HK-2 (cell line): Measurements from ENCODE around the gene HAO2.
"Not testable (repeated sequence)": the region's sequence is repeated elsewhere in the genome, so short reads cannot be mapped to it uniquely, and the experiment has no call there.

ENCODE experiments used
- DNase-seq: peaks from one replicate; pipeline ENCODE4 v3.0.0-alpha.2; 2018; ENCODE audit not compliant: unreplicated experiment

HAO2 gene

DNA sequence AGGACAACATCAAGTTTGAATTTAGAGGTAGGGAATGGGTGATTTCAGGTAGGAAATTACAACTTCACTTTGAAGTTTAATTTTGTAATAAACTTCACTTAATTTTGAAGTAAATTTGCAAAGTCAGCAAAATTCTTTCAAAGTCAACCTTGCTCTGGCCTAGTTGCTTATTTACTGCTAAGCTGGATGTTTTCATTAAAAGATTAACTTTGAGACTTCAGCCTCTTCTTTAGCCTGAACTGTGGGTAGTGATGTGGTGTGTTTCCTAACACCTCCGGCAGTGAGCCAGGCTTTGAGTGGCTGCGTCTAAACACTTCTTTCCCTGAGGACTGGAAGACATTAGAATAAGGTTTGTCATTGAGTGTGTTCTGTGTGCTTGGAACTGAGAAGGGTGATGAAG lies at the start of gene HAO2:
HAO2 (plus strand) TSS at position 232 of the 400 bp plus-strand sequence. CDS start 12,301 bp downstream, outside the sequence.
- no peak for DNase-seq

DNA sequence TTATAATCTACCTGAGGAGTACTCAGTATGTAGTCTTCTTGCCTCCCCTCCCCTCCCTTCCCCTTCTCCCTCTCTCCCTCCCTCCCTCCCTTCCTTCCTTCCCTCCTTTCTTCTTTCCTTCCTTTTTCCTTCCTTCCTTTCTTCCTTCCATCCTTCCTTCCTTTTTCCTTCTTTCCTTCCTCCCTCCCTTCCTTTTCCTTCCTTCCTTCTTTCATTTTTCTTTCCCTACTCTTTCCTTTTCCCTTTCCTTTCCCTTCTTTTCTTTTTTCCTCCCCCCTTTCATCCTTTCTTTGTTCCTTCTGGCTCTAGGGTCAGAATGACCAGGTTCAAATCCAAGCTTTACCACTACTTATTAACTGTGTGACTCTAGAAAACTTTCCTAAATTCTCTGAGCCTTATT lies 48.5 kb upstream of the HAO2 start:
- no peak for DNase-seq

DNA sequence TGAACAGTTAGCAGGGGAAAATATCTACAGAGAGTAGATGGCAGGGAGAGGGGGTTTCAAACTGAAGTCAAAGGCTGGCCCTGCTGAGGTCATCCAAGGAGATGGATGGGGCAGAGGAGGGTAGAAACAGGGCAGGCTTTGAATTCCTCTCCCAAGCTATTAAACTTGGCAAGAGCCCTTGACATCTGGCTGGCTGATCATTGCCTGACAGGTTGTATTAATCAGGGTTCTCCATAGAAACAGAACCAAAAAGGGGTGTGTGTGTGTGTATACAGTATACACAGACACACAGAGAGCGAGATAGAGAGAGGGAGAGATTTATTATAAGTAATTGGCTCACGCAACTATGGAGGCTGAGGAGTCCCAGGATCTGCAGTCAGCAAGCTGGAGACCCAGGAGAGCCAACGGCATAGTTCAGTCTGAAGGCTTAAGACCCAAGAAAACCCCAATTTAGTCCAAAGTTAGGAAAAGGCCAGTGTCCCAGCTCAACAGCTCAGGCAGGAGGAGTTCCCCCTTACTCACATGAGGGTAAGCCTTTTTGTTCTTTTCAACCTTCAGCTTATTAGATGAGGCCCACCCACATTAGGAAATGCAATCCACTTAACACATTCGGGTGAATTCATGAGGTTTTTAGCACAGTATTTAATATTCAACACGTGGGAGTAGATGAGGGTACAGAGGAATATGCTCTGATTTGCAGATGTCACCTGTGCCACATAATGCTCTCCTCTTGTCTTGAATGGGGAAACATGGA lies 46.7 kb upstream of the HAO2 start:
- DNase-seq: no peak

DNA sequence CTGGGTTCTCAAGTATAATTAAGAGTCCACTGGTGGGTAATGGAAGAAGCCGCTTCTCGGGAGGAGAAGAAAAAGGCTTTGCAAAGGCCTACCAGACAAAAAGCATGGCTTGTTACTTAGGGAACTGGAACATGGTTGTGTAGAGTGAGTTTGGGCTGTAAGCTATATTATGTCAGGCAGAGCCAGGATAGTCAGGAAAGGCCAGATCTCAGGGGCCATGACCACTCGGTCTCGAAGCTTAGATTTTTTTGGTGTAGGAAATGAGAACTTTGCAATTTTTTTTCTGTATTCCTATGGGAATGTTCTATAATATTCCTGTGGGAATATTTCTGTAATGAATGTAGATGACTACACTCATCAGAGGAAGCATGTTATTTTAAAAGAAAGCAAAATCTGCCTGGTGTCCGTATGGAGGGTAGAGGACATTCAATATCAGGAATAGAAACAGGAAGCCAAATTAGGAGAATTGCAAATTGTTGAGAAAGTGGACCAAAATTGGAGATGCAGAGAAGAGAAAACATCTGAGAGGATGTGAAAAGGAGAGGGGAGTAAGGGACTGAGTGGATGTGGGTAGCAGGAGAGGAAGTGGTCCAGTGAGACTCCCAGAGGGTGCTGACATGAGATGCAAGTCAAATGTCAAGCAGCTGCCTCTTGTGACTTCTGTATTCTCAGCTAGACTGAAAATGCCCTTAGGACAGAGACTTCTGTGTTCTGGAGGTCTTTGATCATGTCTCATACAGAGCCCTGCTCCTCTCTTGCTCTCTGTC lies 45.2 kb upstream of the HAO2 start:
- no peak for DNase-seq

DNA sequence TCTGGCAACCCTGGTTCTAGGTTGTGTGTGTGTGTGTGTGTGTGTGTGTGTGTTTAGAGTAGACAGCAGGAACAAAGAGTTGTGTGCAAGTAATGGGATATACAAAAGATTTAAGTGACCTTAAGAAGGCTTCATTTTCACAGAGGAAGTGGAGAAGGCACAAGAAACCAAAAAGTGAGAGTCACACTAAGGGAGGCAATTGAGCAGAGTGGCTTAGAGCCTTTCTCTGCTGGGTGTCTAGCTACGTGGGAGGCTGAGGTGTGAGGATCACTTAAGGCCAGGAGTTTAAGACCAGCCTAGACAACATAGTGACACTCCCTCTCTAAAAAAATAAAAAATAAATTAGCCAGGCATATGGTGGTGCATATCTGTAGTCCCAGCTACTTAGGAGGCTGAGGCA lies 44.4 kb upstream of the HAO2 start:
- no peak for DNase-seq

DNA sequence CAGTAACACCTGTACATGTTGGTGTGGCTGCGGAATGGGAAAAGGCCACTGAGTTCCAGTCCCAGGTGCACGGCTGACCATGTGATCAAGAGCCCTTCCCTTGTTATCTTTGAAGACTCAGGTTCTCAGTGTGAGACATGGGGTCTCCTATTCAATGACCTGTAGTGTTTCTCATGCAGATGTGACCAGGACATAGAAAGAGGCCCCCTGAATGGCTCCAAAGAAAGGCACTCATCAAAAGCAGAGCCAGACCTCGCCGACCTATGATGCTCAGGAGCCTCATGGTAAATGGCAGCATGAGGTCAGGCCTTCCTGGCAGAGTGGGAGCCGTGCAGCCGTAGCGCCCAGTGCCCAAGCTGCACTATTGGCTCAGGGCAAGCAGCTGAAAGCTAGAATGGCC lies 42.3 kb upstream of the HAO2 start:
- DNase-seq: no peak

DNA sequence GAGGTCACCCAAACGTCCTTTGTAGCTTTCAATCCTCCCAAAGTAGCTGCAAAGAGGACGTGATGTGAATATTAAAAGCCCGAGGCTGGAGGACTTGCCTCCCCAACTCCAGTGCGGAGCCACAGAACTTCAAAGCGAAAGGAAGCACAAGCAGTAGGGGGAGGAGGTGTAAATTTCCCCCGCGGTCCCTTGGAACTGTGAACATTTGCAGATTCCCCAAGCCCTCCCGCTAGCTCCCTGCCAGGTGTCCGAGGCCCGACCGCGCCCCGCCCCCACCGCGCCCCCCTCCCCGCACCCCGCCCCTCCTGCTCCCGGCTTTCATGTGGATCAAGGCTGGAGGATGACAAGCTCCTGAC lies 41.5 kb upstream of the HAO2 start:
- DNase-seq: no peak

DNA sequence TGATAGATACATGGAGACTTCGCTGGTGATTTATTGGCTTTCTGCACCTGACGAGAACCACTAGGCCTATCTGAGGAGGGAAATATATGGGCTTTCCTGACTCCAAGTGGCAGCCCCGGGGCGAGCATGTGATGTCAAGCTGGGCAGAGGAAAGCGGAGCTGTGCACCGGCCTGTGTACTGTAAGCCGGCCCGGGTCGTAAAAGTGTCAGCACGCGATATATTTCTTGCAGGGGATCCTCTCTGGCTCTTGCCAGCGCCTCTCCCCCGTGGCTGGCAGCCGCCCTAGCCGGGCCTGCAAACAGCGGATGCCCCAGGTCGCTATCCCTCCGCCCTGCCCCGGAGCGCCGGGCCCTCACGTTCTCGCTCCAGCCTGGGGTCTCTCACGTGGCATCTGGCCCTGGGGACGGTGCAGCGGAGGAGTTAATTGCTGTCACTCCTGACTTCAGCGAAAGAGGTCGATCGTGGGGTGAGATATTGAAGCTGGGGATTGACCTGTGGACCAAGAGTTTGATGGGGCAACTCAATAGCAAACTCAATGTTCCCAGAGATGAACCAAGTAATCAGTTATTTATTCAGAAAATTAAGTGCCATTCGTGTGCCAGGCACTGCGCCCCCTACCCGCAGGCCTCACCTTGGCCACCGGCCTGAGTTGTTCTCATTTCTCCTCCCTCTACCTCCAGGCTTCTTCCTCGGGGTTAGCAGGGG lies 41.0 kb upstream of the HAO2 start:
- peak; percentile 21 for DNase-seq

DNA sequence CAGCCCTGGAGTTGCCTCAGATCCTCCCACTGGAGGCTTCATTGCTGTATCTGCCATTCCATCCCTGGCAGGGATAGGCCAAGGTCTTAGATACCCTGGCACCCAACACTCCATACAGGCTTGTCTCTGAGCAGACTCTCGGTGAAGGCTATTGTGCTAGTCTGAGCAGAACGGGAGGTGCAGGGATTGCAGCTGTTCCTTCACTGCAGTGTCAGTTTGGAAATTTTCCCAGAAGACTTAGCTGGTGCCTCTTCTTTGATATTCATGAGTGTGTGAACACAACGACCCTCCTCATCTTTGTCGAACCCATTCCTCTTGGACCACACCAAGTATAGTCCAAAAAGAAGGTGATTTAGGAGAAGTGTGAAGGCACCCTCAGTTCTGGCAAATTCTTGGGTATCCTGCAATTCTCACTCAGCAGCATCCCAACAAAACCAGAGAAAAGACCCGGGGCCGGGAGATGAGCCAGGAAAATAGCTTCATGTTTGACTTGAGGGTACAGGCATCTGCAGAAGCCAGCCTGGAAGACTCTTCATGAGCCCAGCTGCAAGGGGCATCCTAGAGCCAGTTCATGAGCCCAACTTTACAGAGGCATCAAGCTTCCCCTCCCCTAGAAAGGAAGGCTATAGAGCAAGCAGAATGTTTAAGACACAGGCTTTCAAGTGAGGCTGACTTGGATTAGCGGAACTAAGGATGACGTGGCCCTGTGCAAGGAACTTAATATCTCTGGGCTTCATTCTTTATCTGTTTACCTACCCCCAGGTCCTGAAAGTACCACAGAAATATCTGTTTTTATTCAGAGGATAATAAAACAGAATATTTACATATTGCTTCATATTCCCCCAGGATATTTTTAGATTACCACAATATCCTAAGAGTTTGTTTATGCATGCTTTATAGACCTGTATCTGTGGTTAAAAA lies 38.8 kb upstream of the HAO2 start:
- DNase-seq: no peak

DNA sequence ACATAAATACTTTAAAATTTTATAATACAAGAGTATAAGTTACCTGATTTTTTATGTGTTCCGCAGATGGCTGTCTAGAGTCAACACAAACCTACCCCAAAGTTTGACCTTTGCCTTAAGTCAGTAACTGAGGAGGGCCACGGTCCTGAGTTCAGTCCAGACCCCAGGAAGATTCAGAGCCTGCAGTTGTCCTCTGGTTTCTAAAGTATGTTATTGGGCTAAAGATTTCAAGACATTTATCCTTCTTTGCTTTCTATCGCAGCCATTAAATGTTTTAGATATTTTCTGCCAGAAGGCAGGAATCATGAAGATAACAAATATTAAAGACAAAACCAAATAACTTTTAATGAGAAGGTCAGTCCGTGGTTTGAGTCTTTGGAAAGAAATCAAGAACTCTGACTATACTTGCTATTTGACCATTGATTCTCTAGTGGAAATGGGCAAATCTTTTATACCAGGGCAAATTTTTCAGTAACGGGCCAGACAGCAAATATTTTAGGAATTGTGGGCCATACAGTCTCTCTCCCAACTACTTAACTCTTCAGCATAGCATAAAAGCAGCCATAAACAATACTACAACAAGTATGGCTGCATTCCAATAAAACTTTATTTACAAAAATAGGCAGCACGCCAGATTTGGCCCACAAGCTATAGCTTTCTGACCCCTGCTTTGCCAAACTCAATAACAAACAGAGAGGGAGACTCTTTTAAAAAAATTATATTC lies 38.0 kb upstream of the HAO2 start:
- no peak for DNase-seq

DNA sequence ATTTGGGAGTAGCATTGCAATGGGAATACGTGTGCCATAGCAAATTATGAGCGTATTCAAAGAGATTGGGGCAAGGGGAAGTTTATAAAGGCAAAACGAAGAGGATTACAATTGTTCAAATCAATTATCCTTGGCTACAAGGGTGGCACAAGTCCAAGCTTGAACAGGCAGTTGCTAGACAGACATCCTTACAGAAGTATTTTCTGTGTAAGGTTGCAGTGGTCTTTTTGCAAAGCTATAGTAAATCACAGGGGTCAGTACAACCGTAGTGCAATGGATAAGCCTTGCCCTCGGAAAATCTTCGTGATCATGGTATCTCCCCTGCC lies 37.4 kb upstream of the HAO2 start:
- DNase-seq: no peak

DNA sequence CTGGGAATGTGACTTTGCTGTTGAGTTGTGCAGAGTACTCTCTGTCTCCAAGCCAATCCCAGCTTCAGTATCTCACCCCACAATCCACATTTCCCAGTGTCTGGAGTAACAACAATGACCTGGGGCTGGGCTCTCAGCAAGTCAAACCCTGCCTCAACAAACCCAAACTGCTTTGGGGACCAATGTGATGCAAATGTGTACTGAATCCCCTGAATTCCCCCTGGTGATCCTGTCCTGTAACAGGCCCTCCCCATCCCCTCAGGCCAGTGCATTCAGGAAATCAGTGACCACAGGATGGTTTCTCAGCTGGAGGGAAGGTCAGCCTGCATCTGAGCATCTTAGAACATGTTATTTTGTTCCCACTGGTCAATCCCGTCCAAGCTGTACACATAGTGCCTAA lies 36.7 kb upstream of the HAO2 start:
- DNase-seq: no peak

DNA sequence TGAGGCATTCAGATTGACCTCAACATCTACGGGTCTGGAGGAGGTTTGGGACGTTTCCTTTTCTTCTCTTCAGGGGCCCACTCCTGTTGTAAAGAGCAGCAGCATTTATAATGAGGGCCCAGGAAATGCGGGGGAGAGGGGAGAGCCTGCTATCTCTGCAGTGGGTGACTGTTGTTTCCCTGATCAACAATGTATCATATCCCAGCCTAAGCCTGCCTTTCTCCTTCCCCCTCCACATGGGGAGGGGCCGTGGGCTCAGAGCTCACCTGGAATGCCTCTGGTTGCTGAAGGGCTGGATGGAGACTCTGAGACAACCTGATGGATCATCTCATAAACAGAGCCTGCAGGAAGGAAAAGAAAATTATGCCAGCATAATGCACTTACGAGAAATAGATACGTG lies 36.0 kb upstream of the HAO2 start:
- no peak for DNase-seq

DNA sequence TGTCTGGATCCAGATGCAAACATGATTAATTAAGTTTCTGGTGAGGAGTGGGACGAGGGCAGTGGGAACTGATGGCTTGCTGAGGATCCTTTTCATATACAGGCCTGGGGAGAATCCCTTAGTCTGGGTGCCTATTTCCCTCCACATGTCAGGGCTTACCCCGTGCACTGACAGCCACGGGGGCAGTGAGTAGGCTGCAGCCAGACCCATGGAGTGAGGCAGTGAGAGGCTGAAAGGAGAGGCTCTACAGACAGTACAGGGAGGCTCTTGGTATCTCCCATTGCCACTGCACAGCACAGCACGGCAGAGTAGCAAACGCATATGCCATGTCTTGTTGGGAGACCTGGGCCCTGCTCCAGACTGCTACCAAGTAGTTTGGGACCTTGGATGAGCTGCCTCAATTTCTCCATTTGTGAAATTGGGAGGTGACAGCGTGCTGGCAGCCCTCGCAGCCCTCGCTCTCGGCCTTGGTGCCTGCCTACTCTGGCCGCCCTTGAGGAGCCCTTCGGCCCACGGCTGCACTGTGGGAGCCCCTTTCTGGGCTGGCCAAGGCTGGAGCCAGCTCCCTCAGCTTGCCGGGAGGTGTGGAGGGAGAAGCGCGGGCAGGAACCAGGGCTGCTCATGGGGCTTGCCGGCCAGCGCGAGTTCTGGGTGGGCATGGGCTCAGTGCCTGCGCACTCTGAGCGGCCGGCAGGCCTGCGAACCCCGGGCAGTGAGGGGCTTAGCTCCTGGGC lies 35.3 kb upstream of the HAO2 start:
- no peak for DNase-seq

DNA sequence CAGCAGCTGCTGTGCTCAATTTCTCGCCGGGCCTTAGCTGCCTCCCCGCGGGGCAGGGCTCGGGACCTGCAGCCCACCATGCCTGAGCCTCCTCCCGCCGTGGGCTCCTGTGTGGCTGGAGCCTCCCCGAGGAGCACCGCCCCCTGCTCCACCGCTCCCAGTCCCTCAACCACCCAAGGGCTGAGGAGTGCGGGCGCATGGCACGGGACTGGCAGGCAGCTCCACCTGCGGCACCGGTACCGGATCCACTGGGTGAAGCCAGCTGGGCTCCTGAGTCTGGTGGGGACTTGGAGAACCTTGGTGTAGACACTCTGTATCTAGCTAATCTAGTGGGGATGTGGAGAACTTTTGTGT lies 34.7 kb upstream of the HAO2 start:
- not testable (repeated sequence) for DNase-seq

DNA sequence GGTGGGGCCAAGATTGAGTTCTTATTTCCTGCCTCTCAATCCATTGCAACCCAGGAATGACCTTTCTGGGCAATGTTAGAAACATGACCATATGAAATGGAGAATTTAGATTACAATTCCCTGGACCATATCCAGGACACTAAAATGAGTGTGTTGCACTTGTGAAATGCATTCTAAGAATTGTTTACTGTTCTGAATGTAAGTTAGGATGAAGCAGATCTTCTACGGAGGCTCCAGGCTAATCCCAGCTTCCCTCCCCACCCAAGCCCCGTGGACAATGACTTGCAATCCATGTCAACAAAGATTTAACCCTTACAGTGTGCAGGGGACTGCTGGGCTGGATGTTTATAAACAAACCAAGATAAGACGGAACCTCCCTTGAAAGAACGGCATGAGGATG lies 31.7 kb upstream of the HAO2 start:
- DNase-seq: no peak

DNA sequence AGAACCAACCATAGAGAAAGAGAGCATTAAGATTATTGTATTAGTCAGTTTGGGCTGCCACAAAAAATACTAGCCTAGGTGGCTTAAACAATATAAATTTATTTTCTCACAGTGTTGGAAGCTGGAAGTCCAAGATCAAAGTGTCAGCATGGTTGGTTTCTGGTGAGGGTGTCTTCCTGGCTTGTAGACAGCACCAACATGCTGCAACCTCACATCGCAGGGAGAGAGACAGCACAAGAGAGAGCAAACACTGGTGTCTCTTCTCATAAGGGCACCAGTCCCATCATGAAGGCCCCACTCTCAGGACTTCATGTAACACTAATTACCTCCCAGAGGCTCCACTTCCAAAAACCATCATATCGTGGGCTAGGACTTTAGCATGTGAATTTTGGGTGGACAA lies 30.6 kb upstream of the HAO2 start:
- no peak for DNase-seq

DNA sequence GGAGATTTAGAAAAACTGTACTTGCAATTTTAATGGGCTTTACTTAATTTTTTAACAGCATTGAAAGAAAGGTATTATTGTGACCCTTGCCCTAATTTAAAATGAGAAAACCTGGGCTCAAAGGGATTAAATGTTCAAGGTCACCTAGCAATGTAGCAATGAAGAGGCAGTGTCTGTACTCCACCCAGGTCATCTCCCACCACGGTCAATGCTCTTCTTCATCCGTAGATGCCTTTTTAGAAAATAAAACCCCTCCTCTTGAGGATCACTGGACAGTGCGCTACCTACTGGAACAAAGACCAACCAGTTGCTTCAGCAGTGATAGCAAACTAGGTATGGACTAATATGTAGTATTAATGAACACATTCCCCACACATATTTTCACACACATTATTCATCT lies 29.8 kb upstream of the HAO2 start:
- no peak for DNase-seq

DNA sequence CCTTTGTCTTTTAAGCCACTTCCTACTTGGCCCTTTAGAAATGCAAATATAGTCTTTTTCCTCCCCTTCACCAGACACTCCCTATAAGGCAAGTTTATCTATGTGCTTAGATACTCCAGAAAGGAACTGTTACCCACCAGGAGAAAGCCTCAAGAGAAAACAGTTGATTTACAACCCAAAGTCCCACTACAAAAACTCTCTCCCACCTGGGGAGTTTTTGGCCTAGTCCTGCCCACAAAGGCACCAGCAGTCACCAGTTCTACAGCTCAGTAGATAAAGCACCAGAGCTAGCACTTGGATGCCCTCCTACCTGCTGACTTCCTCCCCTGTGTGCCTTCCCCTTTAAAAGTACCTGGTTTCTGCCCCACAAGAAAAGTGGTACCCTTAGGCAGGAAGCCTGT lies 27.7 kb upstream of the HAO2 start:
- no peak for DNase-seq

DNA sequence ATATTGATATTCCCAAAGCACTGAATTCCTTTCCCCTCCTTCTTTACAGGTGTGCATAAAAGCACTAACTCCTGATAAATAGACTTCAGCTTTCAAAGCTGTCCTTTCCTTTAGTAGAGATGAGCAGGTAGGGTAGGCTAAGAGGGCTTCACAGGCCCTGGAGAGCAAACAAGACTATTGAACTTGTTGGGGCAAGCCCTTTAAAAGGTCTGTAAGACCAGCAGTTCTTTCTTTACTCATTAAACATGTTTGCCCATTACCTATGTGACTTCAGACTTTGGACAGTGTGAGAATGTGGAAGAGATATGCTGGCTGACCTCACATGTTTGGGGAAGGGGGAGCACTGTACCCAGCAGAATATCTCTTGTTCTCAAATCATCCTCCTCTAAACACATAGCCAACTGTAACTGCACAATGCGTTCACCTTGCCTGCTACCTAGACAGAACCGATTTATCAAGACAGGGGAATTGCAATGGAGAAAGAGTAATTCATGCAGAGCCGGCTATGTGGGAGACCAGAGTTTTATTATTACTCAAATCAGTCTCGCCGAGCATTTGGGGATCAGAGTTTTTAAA lies 27.1 kb upstream of the HAO2 start:
- no peak for DNase-seq
